Brain microvascular endothelial cell (primary cell): ENCODE measurements around the gene PARD6B.
A peak's percentile ranks its signal among the peaks of the same experiment; 100 is the strongest.
"Not testable (repeated sequence)": the region's sequence is repeated elsewhere in the genome, so short reads cannot be mapped to it uniquely, and the experiment has no call there.

Source experiments
- DNase-seq: peaks from one replicate; pipeline ENCODE4 v3.0.0-alpha.2; 2020
- H3K27ac ChIP-seq: fragments of 250-450 bp; sonication (Bioruptor Pico); 2 replicates; pipeline ENCODE4 v1.5.1; 2020; ENCODE audit warnings: mild to moderate bottlenecking, moderate library complexity
- H3K27me3 ChIP-seq: fragments of 250-450 bp; sonication (Bioruptor Pico); replicated peaks from 2 replicates; pipeline ENCODE4 v1.5.1; 2020; ENCODE audit warnings: mild to moderate bottlenecking
- H3K36me3 ChIP-seq: fragments of 250-450 bp; sonication (Bioruptor Pico); replicated peaks from 2 replicates; pipeline ENCODE4 v1.5.1; 2020; ENCODE audit warnings: mild to moderate bottlenecking
- H3K4me3 ChIP-seq: 2 replicates; pipeline ENCODE4 v1.5.1; 2011; ENCODE audit warnings: low read depth, mild to moderate bottlenecking, control low read depth, low read length, moderate library complexity
- CTCF ChIP-seq: IDR thresholded peaks from 2 replicates; pipeline ENCODE4 v1.5.1; 2011; ENCODE audit warnings: low read depth, mild to moderate bottlenecking, moderate library complexity, low read length, control low read depth, inconsistent platforms; ENCODE audit errors: missing control alignments
- in situ Hi-C: cut with HindIII; loops from 2 replicates; pipeline ENCODE4 v1.10.0; 2017; ENCODE audit warnings: low sequenced_read_pairs, low pct_ligation_motif_present

The PARD6B gene

GRCh38 chr20:50765674-50766073, 34.3 kb downstream of the PARD6B start:
- DNase-seq = no peak
- no peaks in the 10 kb centered on the region for H3K27me3 ChIP-seq
- TF ChIP-seq CTCF = no peak
- no peak overlapping the region for H3K27ac ChIP-seq
- in situ Hi-C loops = no loop called here
- no peak overlapping the region for H3K4me3 ChIP-seq
- no peaks in the 10 kb centered on the region for H3K36me3 ChIP-seq

- peak; percentile 18 for DNase-seq
- H3K4me3 ChIP-seq, in situ Hi-C loops, H3K27ac ChIP-seq, H3K36me3 ChIP-seq, H3K27me3 ChIP-seq: not testable (repeated sequence)
Observed at GRCh38 chr20:50766955-50767809, 35.8 kb downstream of the PARD6B start.

- in situ Hi-C loops = not testable (repeated sequence)
Observed at GRCh38 chr20:50768991-50769390, 37.6 kb downstream of the PARD6B start.

GRCh38 chr20:50769551-50770085, 38.2 kb downstream of the PARD6B start:
- DNase-seq, in situ Hi-C loops, H3K27me3 ChIP-seq, H3K27ac ChIP-seq, H3K4me3 ChIP-seq, H3K36me3 ChIP-seq: not testable (repeated sequence)

More at GRCh38 chr20:50768991-50769390, 37.6 kb downstream of the PARD6B start:
- DNase-seq, H3K27ac ChIP-seq, H3K4me3 ChIP-seq, H3K36me3 ChIP-seq, H3K27me3 ChIP-seq: not testable (repeated sequence)

GRCh38 chr20:50771419-50772080, 40.2 kb downstream of the PARD6B start:
- H3K4me3 ChIP-seq, H3K36me3 ChIP-seq, H3K27ac ChIP-seq, in situ Hi-C loops, DNase-seq, H3K27me3 ChIP-seq: not testable (repeated sequence)

GRCh38 chr20:50772420-50773185, 41.2 kb downstream of the PARD6B start:
- no peaks in the 10 kb centered on the region for H3K27me3 ChIP-seq
- TF ChIP-seq CTCF = no peak
- DNase-seq = no peak
- H3K36me3 ChIP-seq = no peaks in the 10 kb centered on the region
- in situ Hi-C loops = no loop called here
- H3K27ac ChIP-seq = no peak overlapping the region
- H3K4me3 ChIP-seq = no peak overlapping the region

- TF ChIP-seq CTCF = no peak
- H3K4me3 ChIP-seq = no peak overlapping the region
- H3K27me3 ChIP-seq = no peaks in the 10 kb centered on the region
- no peak overlapping the region for H3K27ac ChIP-seq
- in situ Hi-C loops = no loop called here
- no peaks in the 10 kb centered on the region for H3K36me3 ChIP-seq
- no peak for DNase-seq
Observed at GRCh38 chr20:50774515-50774914, 43.1 kb downstream of the PARD6B start.
